H1 (cell line): Measurements from ENCODE around the gene TTLL9. TPM values are rescaled to one million over a fixed set of nuclear protein-coding genes. Genes with fewer than 3 reads are reported as not detected.

Experiments
- CTCF ChIA-PET: fragments of 300-600 bp; sonication (Branson Sonifier 250); formaldehyde crosslinking; loops from one replicate; lab custom pipeline; 2021; ENCODE audit not compliant: partially characterized antibody; lab: Charles Lee
- POLR2A ChIA-PET: fragments of 300-600 bp; sonication (Branson Sonifier 250); formaldehyde crosslinking; loops from one replicate; lab custom pipeline; 2021; ENCODE audit warnings: inconsistent platforms; ENCODE audit not compliant: partially characterized antibody; lab: Charles Lee
- DNase-seq, 2 experiments: peaks; one replicate each; pipeline versions ENCODE4 v3.0.0 to v3.0.0-alpha.2; 2010 to 2022; ENCODE audit warnings: low spot score in 2 of 2, low read depth in 1 of 2, mixed read lengths in 1 of 2
- FAIRE-seq: peaks from 2 replicates; lab custom pipeline; 2011; peaks lifted over from hg19 to GRCh38; lab: Jason Lieb, UNC
- H2AFZ ChIP-seq: 2 replicates; pipeline ENCODE4 v1.8.1; 2012; ENCODE audit warnings: low read length, inconsistent platforms
- H2AK5ac ChIP-seq: 2 replicates; pipeline ENCODE4 v1.6.1; 2013; ENCODE audit warnings: low read depth, low read length
- H2BK120ac ChIP-seq: replicated peaks from 2 replicates; pipeline ENCODE3; 2013; ENCODE audit warnings: low read depth, low read length, inconsistent platforms
- H2BK12ac ChIP-seq: 2 replicates; pipeline ENCODE4 v1.6.1; 2013; ENCODE audit warnings: low read depth, low read length
- H2BK15ac ChIP-seq: 2 replicates; pipeline ENCODE4 v1.6.1; 2013; ENCODE audit warnings: low read length
- H2BK20ac ChIP-seq: 2 replicates; pipeline ENCODE4 v1.6.1; 2013; ENCODE audit warnings: low read length
- H2BK5ac ChIP-seq: 2 replicates; pipeline ENCODE4 v1.6.1; 2013; ENCODE audit warnings: low read depth, low read length
- H3K14ac ChIP-seq: 2 replicates; pipeline ENCODE4 v1.6.1; 2013; ENCODE audit warnings: inconsistent platforms; ENCODE audit not compliant: insufficient read length
- H3K18ac ChIP-seq: 2 replicates; pipeline ENCODE4 v1.6.1; 2013; ENCODE audit warnings: low read length; ENCODE audit errors: extremely low read depth
- H3K23ac ChIP-seq: 2 replicates; pipeline ENCODE4 v1.6.1; 2013; ENCODE audit warnings: inconsistent platforms; ENCODE audit not compliant: insufficient read length
- H3K23me2 ChIP-seq: 2 replicates; pipeline ENCODE4 v1.6.1; 2013; ENCODE audit warnings: low read depth, low read length
- H3K27ac ChIP-seq: 2 replicates; pipeline ENCODE4 v1.6.1; 2011; ENCODE audit warnings: low read depth, low read length, inconsistent platforms
- H3K27me3 ChIP-seq, 4 experiments: replicated peaks in 1 of 4; 1 replicate in 1 of 4; 2 replicates in 3 of 4; pipeline versions ENCODE4 v1.6.1 to v1.8.1; 2011 to 2013; ENCODE audit warnings: low read length in 3 of 4, mild to moderate bottlenecking in 3 of 4, inconsistent platforms in 2 of 4, mixed read lengths in 2 of 4, moderate library complexity in 1 of 4; ENCODE audit not compliant: control insufficient read depth in 3 of 4, insufficient read depth in 3 of 4; ENCODE audit errors: extremely low read depth in 1 of 4
- H3K36me3 ChIP-seq, 4 experiments: 2 replicates each; pipeline versions ENCODE4 v1.6.1 to v1.8.1; 2011 to 2013; ENCODE audit warnings: mild to moderate bottlenecking in 4 of 4, low read length in 3 of 4, moderate library complexity in 2 of 4, control low read depth in 1 of 4, inconsistent platforms in 1 of 4; ENCODE audit not compliant: insufficient read depth in 4 of 4, control insufficient read depth in 2 of 4
- H3K4ac ChIP-seq: replicated peaks from 2 replicates; pipeline ENCODE3; 2013; ENCODE audit warnings: low read length, low read depth, mixed read lengths, inconsistent platforms; ENCODE audit not compliant: insufficient read length
- H3K4me1 ChIP-seq, 4 experiments: replicated peaks in 1 of 4; 1 replicate in 1 of 4; 2 replicates in 3 of 4; pipeline versions ENCODE4 v1.6.1 to v1.8.1; 2011 to 2013; ENCODE audit warnings: low read length in 3 of 4, inconsistent platforms in 2 of 4, mixed read lengths in 1 of 4; ENCODE audit not compliant: insufficient read depth in 4 of 4, control insufficient read depth in 3 of 4
- H3K4me2 ChIP-seq, 2 experiments: 2 replicates each; pipeline versions ENCODE4 v1.6.1 to v1.8.1; 2011 to 2013; ENCODE audit warnings: low read depth in 2 of 2, low read length in 2 of 2, control low read depth in 1 of 2, inconsistent platforms in 1 of 2, mild to moderate bottlenecking in 1 of 2; ENCODE audit not compliant: insufficient read depth in 1 of 2
- H3K4me3 ChIP-seq, 4 experiments: fragments of 200-600, 300-600 bp in 1 of 4; sonication (generic), shearing (Covaris generic), sonication (Bioruptor Twin) in 1 of 4; 2 replicates each; pipeline versions ENCODE4 v1.5.1 to v1.8.1; 2011 to 2016; ENCODE audit warnings: low read length in 4 of 4, low read depth in 3 of 4, control low read depth in 2 of 4, inconsistent platforms in 2 of 4, mild to moderate bottlenecking in 2 of 4, mixed read lengths in 1 of 4, moderate library complexity in 1 of 4; ENCODE audit not compliant: insufficient read depth in 2 of 4; ENCODE audit errors: extremely low read depth in 1 of 4
- H3K56ac ChIP-seq: replicated peaks from 2 replicates; pipeline ENCODE3; 2013; ENCODE audit warnings: low read depth, mild to moderate bottlenecking, mixed read lengths, low read length, inconsistent platforms; ENCODE audit not compliant: insufficient read length
- H3K79me1 ChIP-seq: 2 replicates; pipeline ENCODE4 v1.6.1; 2013; ENCODE audit warnings: low read depth, low read length, control low read depth
- H3K79me2 ChIP-seq, 2 experiments: 2 replicates each; pipeline versions ENCODE4 v1.6.1 to v1.8.1; 2012 to 2013; ENCODE audit warnings: low read length in 2 of 2, mild to moderate bottlenecking in 2 of 2, inconsistent platforms in 1 of 2; ENCODE audit not compliant: insufficient read depth in 2 of 2, control insufficient read depth in 1 of 2
- H3K9ac ChIP-seq, 4 experiments: replicated peaks in 1 of 4; 1 replicate in 1 of 4; 2 replicates in 3 of 4; pipeline versions ENCODE4 v1.6.1 to v1.8.1; 2011 to 2013; ENCODE audit warnings: low read depth in 3 of 4, low read length in 3 of 4, control low read depth in 2 of 4, mild to moderate bottlenecking in 2 of 4, moderate library complexity in 2 of 4, inconsistent platforms in 1 of 4; ENCODE audit errors: extremely low read depth in 1 of 4
- H3K9me3 ChIP-seq, 2 experiments: 2 replicates each; pipeline versions ENCODE4 v1.6.1 to v1.8.1; 2012 to 2013; ENCODE audit warnings: mild to moderate bottlenecking in 2 of 2, moderate library complexity in 2 of 2, control low read depth in 1 of 2, inconsistent platforms in 1 of 2, low read depth in 1 of 2, low read length in 1 of 2, mixed read lengths in 1 of 2; ENCODE audit not compliant: insufficient read depth in 2 of 2
- H4K20me1 ChIP-seq, 2 experiments: replicated peaks in 1 of 2; 2 replicates each; pipeline versions ENCODE3 to v1.8.1; 2011 to 2013; ENCODE audit warnings: inconsistent platforms in 2 of 2, low read length in 2 of 2, mild to moderate bottlenecking in 1 of 2; ENCODE audit not compliant: insufficient read depth in 2 of 2, control insufficient read depth in 1 of 2
- H4K5ac ChIP-seq: 2 replicates; pipeline ENCODE4 v1.6.1; 2013; ENCODE audit warnings: low read length, low read depth, mixed read lengths, inconsistent platforms; ENCODE audit not compliant: insufficient read length
- H4K8ac ChIP-seq: 2 replicates; pipeline ENCODE4 v1.8.0; 2013; ENCODE audit warnings: mild to moderate bottlenecking, moderate library complexity, low read length, inconsistent platforms; ENCODE audit not compliant: insufficient read depth; ENCODE audit errors: extremely low read depth
- H4K91ac ChIP-seq: replicated peaks from 2 replicates; pipeline ENCODE3; 2013; ENCODE audit warnings: low read length, mixed read lengths, inconsistent platforms; ENCODE audit not compliant: insufficient read length
- CBX8 ChIP-seq: fragments of 300-800, 300-1000 bp; sonication (generic); IDR thresholded peaks from 2 replicates; pipeline ENCODE4 v1.7.1; 2016; ENCODE audit warnings: low read depth, low read length, borderline replicate concordance
- HDAC2 ChIP-seq, 2 experiments: fragments of 300-600 bp in 1 of 2; sonication (generic) in 1 of 2; IDR thresholded peaks; 2 replicates each; pipeline ENCODE4 v1.6.1; 2011 to 2012; ENCODE audit warnings: low read depth in 2 of 2, low read length in 2 of 2, mild to moderate bottlenecking in 2 of 2, moderate library complexity in 2 of 2, borderline replicate concordance in 1 of 2, inconsistent platforms in 1 of 2
- JUND ChIP-seq: IDR thresholded peaks from 2 replicates; pipeline ENCODE4 v1.6.1; 2011; ENCODE audit warnings: mild to moderate bottlenecking, improper control_type of control experiment, low read length
- KDM1A ChIP-seq: fragments of 200-600, 300-600 bp; sonication (generic); IDR thresholded peaks from 2 replicates; pipeline ENCODE4 v1.7.1; 2016; ENCODE audit warnings: mild to moderate bottlenecking, low read length, borderline replicate concordance
- MAFK ChIP-seq: IDR thresholded peaks from 2 replicates; pipeline ENCODE4 v1.6.1; 2012; ENCODE audit warnings: low read depth, mild to moderate bottlenecking, improper control_type of control experiment, low read length
- NANOG ChIP-seq: IDR thresholded peaks from 2 replicates; pipeline ENCODE4 v1.6.1; 2011; ENCODE audit warnings: low read length, low read depth, mild to moderate bottlenecking, inconsistent platforms; ENCODE audit not compliant: insufficient read depth, poor library complexity, severe bottlenecking
- RXRA ChIP-seq: IDR thresholded peaks from 2 replicates; pipeline ENCODE4 v1.6.1; 2011; ENCODE audit warnings: low read depth, mild to moderate bottlenecking, low read length, moderate library complexity; ENCODE audit not compliant: insufficient read depth
- SIRT6 ChIP-seq: IDR thresholded peaks from one replicate; pipeline ENCODE4 v1.7.1; 2012; ENCODE audit warnings: low read length, inconsistent platforms
- SRF ChIP-seq: IDR thresholded peaks from 2 replicates; pipeline ENCODE4 v1.6.1; 2011; ENCODE audit warnings: mild to moderate bottlenecking, low read depth, low read length, moderate library complexity
- YY1 ChIP-seq: IDR thresholded peaks from 2 replicates; pipeline ENCODE4 v1.6.1; 2011; ENCODE audit warnings: low read depth, mild to moderate bottlenecking, low read length
- WGBS, 2 experiments: shearing (Covaris generic) in 1 of 2; methylation state at CpG; one replicate each; pipeline versions ENCODE4 v1.1.6 to v1.1.7; 2013 to 2015; ENCODE audit warnings: low lambda C conversion rate in 2 of 2, mixed read lengths in 2 of 2, inconsistent platforms in 1 of 2, low coverage in 1 of 2, missing lambda C conversion rate in 1 of 2; ENCODE audit not compliant: insufficient replicate concordance in 2 of 2, insufficient coverage in 1 of 2, insufficient read length in 1 of 2; ENCODE audit errors: extremely low coverage in 1 of 2, missing lambda C conversion rate in 1 of 2; 5-methylcytosine and 5-hydroxymethylcytosine counted together
- polyA plus RNA-seq, 7 experiments: library from polyadenylated mRNA; depleted of rRNA in 3 of 7; stranded (reverse) in 5 of 7; unstranded in 2 of 7; fragments of >200 nt in 5 of 7; fragments of 200-250 nt in 2 of 7; gene quantifications; 1 replicate in 5 of 7; 2 replicates in 1 of 7; 4 replicates in 1 of 7; pipeline versions ENCODE4 v1.2.1 to v1.2.3, GENCODE V29; 2011 to 2013; ENCODE audit warnings: missing spikeins in 2 of 7, mixed read lengths in 2 of 7
- total RNA-seq: library from RNA; stranded (reverse); fragmentation: NEBNext Ultra II Directional; extraction: Animal tissue kit (Norgen Biotek cat#: 25700); gene quantifications from 2 replicates; pipeline ENCODE4 v1.2.1, GENCODE V29; 2021

TTLL9 gene
- total and polyA plus RNA-seq, 2 of the 8 experiments (the other 6 are each of a cell fraction or from before 2014, with no cell fraction given) = 0.06 TPM; not detected in 1

DNA sequence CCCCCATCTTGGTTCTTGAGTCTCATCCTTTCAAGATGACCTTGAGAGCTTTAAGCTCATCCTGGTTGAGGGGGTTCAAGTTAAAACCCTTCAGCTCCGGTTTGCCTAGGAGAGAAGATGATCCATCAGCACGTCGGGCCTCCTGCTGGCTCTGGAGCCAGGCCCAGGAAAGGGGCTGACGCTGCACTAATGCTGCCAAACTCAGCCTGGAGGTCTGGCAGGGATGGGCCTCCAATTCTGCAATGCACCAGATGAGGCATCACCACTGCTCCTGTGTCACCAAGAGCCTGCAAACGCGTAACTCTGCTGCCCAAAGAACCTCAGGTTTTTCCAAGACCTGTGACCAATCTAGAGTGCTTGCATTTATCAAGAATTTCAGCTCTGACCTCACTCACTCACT is 75.4 kb downstream of the TTLL9 start:
- H4K8ac ChIP-seq = no peak overlapping the region
- no peak overlapping the region for H3K4ac ChIP-seq
- H4K5ac ChIP-seq = no peak overlapping the region
- no peak overlapping the region for H2AFZ ChIP-seq
- no peak overlapping the region for H3K56ac ChIP-seq
- no peak overlapping the region for H3K4me3 ChIP-seq
- no peak overlapping the region for H4K91ac ChIP-seq
- H2BK12ac ChIP-seq = no peak overlapping the region
- no peak overlapping the region for H3K4me2 ChIP-seq
- H2BK20ac ChIP-seq = no peak overlapping the region
- H4K20me1 ChIP-seq = peaks cover 4 to 6% of the 10 kb centered on the region in 2 experiments
- H2AK5ac ChIP-seq = no peak overlapping the region
- H3K27ac ChIP-seq = no peak overlapping the region
- DNase-seq (no peak), FAIRE-seq (no peak)
- CTCF ChIA-PET = interaction anchor here (0.8 to 8.3 kb wide), 5 partner anchors 10 to 123 kb away, joined by 3 to 71 read pairs (median 3); no protein-coding TSS in a partner anchor
- H3K18ac ChIP-seq = no peak overlapping the region
- no peaks in the 10 kb centered on the region for H3K23me2 ChIP-seq
- no peak overlapping the region for H2BK5ac ChIP-seq
- no peaks in the 10 kb centered on the region; the same call in 1 of the 2 replicates for H3K79me1 ChIP-seq
- no peak overlapping the region for H2BK15ac ChIP-seq
- peaks cover 7 to 13% of the 10 kb centered on the region in 2 experiments; a peak in 3 of 4 replicates for H3K79me2 ChIP-seq
- H3K36me3 ChIP-seq = peaks cover 32 to 50% (median 43%) of the 10 kb centered on the region in 4 experiments
- POLR2A ChIA-PET = no interaction called here
- no peak for TF ChIP-seq CBX8
- TF ChIP-seq NANOG = no peak
- no peak for TF ChIP-seq RXRA
- no peak for TF ChIP-seq SRF
- TF ChIP-seq MAFK = no peak
- no peak for TF ChIP-seq HDAC2 (IDR thresholded peaks at IDR 0.05; ENCODE audit: borderline replicate concordance in 1 of 2, low read depth in 2 of 2, low read length in 2 of 2)
- no peak for TF ChIP-seq KDM1A
- TF ChIP-seq SIRT6 = no peak
- TF ChIP-seq YY1 = no peak
- TF ChIP-seq JUND = no peak
- 89% methylated on average over 6 of the region's 6 CpGs; no CpG with 5 or more reads in 1 of the 2 experiments for WGBS, 2 experiments
- no peak overlapping the region for H2BK120ac ChIP-seq
- H3K27me3 ChIP-seq = no peaks in the 10 kb centered on the region
- H3K23ac ChIP-seq = no peak overlapping the region
- H3K9ac ChIP-seq = no peak overlapping the region
- no peak overlapping the region for H3K14ac ChIP-seq
- H3K9me3 ChIP-seq = peaks cover 2 to 6% of the 10 kb centered on the region in 2 experiments; a peak in 3 of 4 replicates
- peaks cover 0 to 5% (median under 1%) of the 10 kb centered on the region in 4 experiments; a peak in 3 of 7 replicates for H3K4me1 ChIP-seq
